C4-2B (cell line): ENCODE data around the gene WEE1.

Source experiments
- H3K27ac ChIP-seq: fragments of 450-650 bp; 2 replicates; pipeline ENCODE4 v1.5.1; 2017
- ZFX ChIP-seq: fragments of 450-650 bp; IDR thresholded peaks from 2 replicates; pipeline ENCODE4 v1.6.1; 2017
- TF ChIP-seq, protein P1 (sequence below): fragments of 450-650 bp; conservative IDR thresholded peaks from 2 replicates; pipeline ENCODE4 v1.5.1; 2017; ENCODE audit warnings: mild to moderate bottlenecking

Gene WEE1

DNA sequence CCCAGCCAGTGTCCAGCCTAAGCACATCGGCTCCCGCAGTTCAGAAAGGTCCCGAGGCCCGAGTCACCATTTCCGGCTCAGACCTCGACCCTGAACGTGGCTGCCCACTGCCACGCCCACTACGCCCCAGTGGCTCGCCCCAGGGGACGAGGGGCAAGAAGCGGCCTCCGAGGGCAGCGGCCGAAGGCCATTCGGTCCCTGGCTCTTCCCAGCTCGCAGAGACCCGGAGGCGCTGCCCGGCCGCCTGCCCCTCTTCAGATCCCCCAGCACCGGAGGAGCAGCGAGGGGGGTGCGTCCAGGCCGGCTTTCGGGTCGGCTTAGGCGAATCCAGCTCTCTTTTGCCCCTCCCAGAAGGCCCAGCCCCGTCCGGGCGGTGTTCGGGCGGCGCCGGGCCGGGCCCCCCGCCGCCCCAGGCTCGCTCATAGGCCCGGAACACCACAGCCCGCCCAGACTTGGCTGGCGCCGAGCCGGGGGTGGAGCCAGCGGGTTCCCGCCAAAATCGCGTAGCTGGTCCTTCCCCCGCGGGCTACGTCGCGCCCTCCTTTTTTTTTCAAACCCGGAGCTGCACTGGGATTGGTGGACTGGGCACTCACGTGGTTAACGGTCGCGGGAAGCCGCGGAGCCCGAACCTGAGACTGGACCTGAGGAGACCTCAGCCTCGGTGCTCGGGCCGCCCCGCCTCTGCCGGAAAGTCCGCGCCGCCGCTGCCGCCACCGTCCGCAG, at the start of gene WEE1:
Gene WEE1, plus strand, starts transcription at position 619 of the 723 bp plus-strand sequence. CDS start 264 bp downstream, outside the sequence.
- H3K27ac ChIP-seq = peak within 1 kb of the TSS; percentile 99
- no peak for TF ChIP-seq ZFX
- TF ChIP-seq, protein P1, sequence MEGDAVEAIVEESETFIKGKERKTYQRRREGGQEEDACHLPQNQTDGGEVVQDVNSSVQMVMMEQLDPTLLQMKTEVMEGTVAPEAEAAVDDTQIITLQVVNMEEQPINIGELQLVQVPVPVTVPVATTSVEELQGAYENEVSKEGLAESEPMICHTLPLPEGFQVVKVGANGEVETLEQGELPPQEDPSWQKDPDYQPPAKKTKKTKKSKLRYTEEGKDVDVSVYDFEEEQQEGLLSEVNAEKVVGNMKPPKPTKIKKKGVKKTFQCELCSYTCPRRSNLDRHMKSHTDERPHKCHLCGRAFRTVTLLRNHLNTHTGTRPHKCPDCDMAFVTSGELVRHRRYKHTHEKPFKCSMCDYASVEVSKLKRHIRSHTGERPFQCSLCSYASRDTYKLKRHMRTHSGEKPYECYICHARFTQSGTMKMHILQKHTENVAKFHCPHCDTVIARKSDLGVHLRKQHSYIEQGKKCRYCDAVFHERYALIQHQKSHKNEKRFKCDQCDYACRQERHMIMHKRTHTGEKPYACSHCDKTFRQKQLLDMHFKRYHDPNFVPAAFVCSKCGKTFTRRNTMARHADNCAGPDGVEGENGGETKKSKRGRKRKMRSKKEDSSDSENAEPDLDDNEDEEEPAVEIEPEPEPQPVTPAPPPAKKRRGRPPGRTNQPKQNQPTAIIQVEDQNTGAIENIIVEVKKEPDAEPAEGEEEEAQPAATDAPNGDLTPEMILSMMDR = no peak

DNA sequence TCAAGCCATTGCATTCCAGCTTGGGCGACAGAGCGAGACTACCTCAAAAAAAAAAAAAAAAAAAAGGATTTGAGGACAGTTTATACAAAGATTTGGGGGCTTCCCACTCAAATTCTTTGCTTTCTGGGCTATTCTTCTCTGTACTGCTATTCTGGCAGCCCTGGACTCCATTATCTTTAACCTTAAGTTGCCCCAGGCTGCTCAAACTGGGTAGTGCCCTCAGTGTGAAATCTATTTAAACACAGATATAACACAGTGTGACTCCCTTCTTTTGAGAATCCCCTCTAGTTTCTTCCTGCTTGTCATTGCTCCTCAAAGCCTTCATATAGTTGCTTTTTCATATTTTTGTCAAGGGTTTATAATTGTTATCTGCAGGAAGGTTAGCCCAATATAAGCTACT, 49.5 kb upstream of the WEE1 start:
- H3K27ac ChIP-seq = no peak overlapping the region
- TF ChIP-seq ZFX = no peak
- TF ChIP-seq, protein P1 = no peak

DNA sequence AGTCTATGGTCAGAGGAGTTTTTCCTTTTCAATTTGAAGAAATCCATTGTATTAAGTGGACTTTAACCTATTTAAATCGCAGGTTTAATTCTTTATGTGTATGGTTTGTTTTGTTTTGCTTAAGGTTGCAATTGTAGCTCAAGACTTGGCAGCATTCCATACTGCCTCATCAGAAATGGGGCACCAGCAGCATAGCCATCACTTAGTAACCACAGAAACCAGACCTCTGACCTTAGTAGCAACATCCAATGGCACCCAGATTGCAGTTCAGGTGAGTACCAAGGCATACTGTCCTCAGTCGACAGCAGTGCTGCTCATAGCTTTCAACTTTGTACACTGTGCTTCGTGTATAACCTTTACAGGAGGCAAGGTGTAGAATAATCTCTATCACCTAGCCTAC, 48.4 kb upstream of the WEE1 start:
- H3K27ac ChIP-seq = no peak overlapping the region
- TF ChIP-seq, protein P1 = no peak
- no peak for TF ChIP-seq ZFX

DNA sequence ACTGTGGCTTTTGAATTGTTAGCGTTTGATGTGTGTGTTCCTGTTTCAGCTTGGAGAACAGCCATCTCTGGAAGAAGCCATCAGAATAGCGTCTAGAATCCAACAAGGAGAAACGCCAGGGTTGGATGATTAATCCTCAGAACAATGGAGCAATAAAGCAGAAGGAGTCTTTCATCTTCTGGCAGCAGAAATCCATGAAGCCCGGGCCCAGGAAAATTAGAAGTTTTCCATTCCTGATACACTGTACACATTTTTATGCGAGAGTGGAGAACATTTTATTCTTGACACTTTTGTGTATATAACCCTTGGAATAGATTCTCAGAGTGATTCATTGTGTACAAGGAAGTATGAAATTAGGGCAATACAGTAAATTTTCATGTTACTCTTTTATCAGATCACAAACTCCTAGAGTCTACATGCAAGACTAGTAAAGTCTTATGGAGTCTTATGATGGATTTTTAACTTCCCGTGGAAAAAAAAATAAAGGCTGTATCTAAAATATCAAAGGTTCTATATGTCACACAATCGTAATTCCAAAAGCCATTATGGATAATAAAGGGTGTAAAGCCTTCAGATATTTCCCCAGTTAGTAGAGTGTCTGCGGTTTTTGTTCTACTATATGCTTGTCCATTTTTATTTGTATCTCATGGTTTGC, 45.9 kb upstream of the WEE1 start:
- TF ChIP-seq, protein P1 = no peak
- peak overlapping the region; percentile 64 for H3K27ac ChIP-seq

DNA sequence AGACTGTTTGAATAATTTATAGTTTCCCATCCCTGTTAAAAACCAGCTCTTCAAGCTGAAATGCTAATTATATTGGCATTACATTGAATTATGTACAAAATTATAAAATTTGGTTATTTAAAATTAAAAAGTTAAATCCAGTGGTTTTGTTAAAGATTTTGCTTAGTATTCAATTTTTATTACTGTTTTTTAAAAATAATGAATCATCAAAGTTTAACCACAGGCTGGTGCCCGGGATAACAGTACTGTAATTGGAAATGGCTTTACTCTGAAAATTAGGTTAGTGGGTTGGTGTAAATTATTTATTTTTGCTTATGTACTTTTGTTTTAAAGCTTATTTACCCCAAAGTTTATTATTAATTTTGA, 45.4 kb upstream of the WEE1 start:
- H3K27ac ChIP-seq = no peak overlapping the region
- no peak for TF ChIP-seq ZFX
- TF ChIP-seq, protein P1 = no peak

DNA sequence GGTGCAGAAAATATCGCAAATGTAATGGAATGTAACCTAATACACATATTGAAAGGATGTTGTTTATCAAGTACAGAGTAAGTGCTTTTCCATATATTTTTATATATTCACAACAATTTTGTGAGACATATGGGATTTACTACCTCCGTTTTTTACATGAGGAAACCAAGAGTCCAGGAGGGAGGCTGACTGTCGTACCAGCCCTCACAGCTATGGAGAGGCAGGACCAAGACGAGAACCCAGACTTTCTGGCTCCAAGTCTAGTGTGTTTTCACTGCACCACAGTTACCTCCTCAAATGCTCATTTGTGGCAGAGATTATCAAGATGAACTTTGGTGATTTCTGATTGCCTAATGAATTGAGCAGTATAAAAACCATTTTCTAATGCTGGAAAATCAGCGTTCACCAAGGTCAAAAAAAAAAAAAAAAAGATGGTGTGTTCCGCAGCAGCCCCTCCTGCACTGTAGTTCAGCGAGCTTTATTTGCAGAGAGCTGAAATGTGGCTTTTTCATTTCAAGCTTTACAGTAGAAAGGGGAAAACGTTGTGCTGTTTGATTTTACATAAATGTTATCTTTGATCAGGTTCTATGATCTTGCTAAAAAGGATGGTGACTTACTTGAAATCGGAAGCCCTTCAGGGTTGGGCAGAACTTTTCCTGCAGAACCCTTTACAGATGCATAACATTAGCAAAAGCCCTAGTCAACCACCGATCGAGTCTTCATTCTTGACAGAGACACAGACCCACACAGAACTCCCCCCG, 44.7 kb upstream of the WEE1 start:
- H3K27ac ChIP-seq = 0 out of 2 replicates have a peak overlapping the region, but pooled peaks have one; percentile 5
- TF ChIP-seq, protein P1 = no peak
- no peak for TF ChIP-seq ZFX

DNA sequence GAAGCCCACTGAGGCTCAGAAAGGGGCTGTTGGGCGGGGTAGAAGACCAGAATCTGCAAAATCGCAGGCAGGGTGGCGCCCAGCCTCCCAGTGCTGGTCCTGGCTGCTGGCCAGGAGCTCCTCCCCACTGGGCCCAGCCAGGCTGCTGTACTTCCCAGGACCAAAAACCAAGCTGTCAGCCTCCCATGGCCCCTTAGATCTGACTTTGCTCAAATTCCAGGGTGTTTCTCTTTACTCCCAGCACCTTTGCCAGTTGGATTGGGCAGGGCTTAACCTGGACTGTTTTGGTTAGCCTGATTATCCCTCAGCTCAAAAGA, 44.2 kb upstream of the WEE1 start:
- TF ChIP-seq ZFX = no peak
- TF ChIP-seq, protein P1 = no peak
- H3K27ac ChIP-seq = 0 out of 2 replicates have a peak overlapping the region, but pooled peaks have one; percentile 5
